ENCODE measurements around the gene MMP1. TPM values are rescaled to one million over a fixed set of nuclear protein-coding genes. Genes with fewer than 3 reads are reported as not detected.

Gene MMP1
- total RNA-seq (1 to 10 TPM in 2 of 10 donors, under 1 TPM in 2, not detected in 6; 0.26 to 2.8 (median 1.2) TPM), polyA plus RNA-seq (under 1 TPM in 1 of 2 donors, not detected in 1; 0.28 TPM)
- long read RNA-seq, donor 1 = 0 reads
- long read RNA-seq, donor 2 = 0 reads
- long read RNA-seq, donor 3, partial matches to known transcripts = 0 of 1 reads
- long read RNA-seq, donor 3, other reads (novel, unspliced or antisense) = 0 of 1 reads

DNA sequence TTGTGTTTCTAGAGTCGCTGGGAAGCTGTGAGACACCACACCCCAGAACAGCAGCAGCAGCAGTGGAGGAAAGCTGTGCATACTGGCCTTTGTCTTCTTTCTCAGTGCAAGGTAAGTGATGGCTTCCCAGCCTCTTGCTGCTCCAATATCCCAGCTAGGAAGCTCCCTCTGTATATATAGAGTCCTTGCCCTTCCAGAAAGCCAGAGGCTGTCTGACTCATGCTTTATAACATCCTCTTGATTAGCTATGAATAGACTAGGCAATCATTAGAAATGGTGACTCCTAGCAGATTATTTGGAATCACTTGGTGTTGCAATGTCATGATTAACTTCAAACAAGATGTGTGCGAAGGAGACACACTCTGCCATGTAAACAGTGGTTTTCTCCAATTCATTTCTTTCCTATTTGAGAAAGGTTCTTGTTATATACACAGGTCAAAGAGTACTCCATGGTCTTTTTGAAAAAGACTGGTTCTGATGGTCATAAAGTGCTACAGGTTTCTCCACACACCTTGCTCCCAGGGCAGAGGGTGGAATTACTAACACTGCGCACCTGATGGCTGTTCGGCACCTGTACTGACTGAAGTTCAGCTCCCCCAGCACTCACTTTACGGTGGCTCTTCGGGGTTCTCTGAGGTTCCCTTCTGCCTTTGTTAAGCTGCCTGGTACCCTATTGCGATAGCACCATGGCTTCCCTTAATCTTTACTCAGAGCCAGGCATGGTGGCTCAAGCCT lies at the start of gene MMP1:
MMP1 (minus strand) TSS at position 149 of the 735 bp plus-strand sequence; CDS start at position 81, 68 bp downstream.
- peaks cover 0 to 2% (median 0%) of the 10 kb centered on the region in 11 donors for H3K9me3 ChIP-seq
- DNase-seq (no peak), ATAC-seq (no peak)
- H3K27ac ChIP-seq = peak within 1 kb of the TSS in 1 of 10 donors; percentile 12
- peaks cover 0 to 7% (median 0%) of the 10 kb centered on the region in 9 donors for H3K4me1 ChIP-seq
- WGBS, 2 donors = 93 to 95% methylated on average over 7 of the region's 7 CpGs
- TF ChIP-seq, protein P1, sequence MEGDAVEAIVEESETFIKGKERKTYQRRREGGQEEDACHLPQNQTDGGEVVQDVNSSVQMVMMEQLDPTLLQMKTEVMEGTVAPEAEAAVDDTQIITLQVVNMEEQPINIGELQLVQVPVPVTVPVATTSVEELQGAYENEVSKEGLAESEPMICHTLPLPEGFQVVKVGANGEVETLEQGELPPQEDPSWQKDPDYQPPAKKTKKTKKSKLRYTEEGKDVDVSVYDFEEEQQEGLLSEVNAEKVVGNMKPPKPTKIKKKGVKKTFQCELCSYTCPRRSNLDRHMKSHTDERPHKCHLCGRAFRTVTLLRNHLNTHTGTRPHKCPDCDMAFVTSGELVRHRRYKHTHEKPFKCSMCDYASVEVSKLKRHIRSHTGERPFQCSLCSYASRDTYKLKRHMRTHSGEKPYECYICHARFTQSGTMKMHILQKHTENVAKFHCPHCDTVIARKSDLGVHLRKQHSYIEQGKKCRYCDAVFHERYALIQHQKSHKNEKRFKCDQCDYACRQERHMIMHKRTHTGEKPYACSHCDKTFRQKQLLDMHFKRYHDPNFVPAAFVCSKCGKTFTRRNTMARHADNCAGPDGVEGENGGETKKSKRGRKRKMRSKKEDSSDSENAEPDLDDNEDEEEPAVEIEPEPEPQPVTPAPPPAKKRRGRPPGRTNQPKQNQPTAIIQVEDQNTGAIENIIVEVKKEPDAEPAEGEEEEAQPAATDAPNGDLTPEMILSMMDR (IDR thresholded peaks at IDR 0.05) = no peak
- H3K36me3 ChIP-seq = no peaks in the 10 kb centered on the region
- no peak within 1 kb of the TSS for H3K4me3 ChIP-seq
- intact Hi-C loops (cut with DNase I) = no loop called here
- H3K27me3 ChIP-seq = no peaks in the 10 kb centered on the region

DNA sequence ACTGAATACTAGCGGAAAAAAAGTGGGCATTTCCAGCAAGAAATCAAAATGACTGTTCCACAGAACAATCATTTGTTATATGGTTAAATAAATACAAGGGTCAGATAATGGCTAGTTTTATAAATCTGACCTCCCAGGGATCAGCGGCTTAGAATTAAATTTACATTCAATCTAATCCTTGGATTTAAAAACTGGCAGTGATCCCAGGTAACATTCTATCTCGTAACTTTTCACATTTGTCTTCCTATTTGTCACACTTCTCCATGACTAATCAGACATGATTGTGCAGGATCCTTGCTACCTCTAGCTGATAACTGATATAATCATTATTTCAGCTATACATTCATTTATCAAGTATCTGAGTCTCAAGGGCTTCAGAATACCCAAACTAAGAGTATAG lies 48.3 kb upstream of the MMP1 start:
- H3K27ac ChIP-seq = no peak overlapping the region
- H3K27me3 ChIP-seq = peaks cover 0 to 14% (median 0%) of the 10 kb centered on the region in 7 donors
- TF ChIP-seq, protein P1 (IDR thresholded peaks at IDR 0.05) = no peak
- 75 to 79% methylated on average over 3 of the region's 3 CpGs for WGBS, 2 donors
- H3K4me1 ChIP-seq = no peaks in the 10 kb centered on the region
- DNase-seq (no peak), ATAC-seq (no peak)
- H3K4me3 ChIP-seq = no peak overlapping the region
- no peaks in the 10 kb centered on the region for H3K36me3 ChIP-seq
- intact Hi-C loops (cut with DNase I) = no loop called here
- no peaks in the 10 kb centered on the region for H3K9me3 ChIP-seq

DNA sequence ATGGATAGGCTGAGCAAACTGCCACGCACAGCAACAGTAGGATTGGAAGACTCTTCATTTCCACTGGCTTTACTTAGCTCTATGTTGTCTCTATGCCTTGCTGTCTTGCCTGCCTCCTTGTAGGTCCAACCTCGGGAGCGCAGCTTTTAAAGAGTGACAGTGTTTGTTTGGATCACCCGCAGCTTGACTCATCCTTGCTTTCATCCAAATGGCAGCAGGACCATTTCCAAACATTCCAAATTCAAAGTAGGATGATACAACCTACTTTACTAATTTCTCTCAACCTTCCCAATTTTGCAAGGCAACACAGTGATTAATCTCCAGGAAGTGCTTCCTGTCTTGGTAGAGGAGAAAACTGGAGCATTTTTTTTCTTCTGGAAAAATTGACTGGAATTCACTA lies 45.5 kb upstream of the MMP1 start, which contains the start of gene MMP3:
MMP3 (minus strand) TSS at position 121 of the 400 bp plus-strand sequence; CDS start at position 58, 63 bp downstream.
- Histone ChIP-seq H3K4me3 (no peak within 1 kb of the TSS), H3K27ac (no peak within 1 kb of the TSS), H3K9me3 (no peaks in the 10 kb centered on the region), H3K27me3 (peaks cover 0 to 14% (median 0%) of the 10 kb centered on the region in 7 donors), H3K4me1 (no peaks in the 10 kb centered on the region), H3K36me3 (no peaks in the 10 kb centered on the region)
- intact Hi-C loops (cut with DNase I) = no loop called here
- DNase-seq (no peak), ATAC-seq (no peak)
- TF ChIP-seq, protein P1 (IDR thresholded peaks at IDR 0.05) = no peak
- 84 to 86% methylated on average over 4 of the region's 4 CpGs for WGBS, 2 donors

DNA sequence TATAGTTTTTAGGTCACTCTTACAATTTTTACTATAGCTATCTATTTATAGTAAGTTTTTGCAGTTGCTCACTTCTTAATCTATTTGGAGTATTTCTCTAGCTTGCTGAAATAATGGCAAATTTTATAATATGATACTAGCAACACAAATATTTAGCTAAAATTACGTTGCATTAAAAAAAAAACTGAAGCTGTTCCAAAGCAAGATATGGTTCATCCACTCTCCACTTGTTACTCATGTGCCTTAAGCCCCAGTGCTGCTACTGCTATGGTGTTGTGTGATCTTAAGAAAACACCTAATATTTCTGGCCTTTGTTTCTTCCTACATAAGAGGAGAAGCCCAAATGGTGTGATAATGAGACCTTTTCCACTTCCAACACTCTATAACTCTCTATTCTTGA lies 45.0 kb upstream of the MMP1 start:
- Histone ChIP-seq H3K27ac (no peak overlapping the region), H3K27me3 (peaks cover 0 to 14% (median 0%) of the 10 kb centered on the region in 7 donors), H3K9me3 (no peaks in the 10 kb centered on the region), H3K4me1 (no peaks in the 10 kb centered on the region), H3K36me3 (no peaks in the 10 kb centered on the region), H3K4me3 (no peak overlapping the region)
- no peak for DNase-seq
- 63 to 65% methylated on average over 1 of the region's 1 CpG for WGBS, 2 donors
- TF ChIP-seq, protein P1 (IDR thresholded peaks at IDR 0.05) = no peak
- intact Hi-C loops (cut with DNase I) = no loop called here
- no peak for ATAC-seq

All from heart right ventricle (tissue), 16 donors.